ENCODE results near the gene CDKAL1.
"Not testable (repeated sequence)": the region's sequence is repeated elsewhere in the genome, so short reads cannot be mapped to it uniquely, and the experiment has no call there.

CDKAL1 gene

GRCh38 chr6:20599302-20600051 is 65.2 kb downstream of the CDKAL1 start:
- DNase-seq, result no peak

GRCh38 chr6:20600831-20601230 is 66.6 kb downstream of the CDKAL1 start:
- no peak for DNase-seq

- DNase-seq, result no peak
Observed at GRCh38 chr6:20604159-20604558, 69.9 kb downstream of the CDKAL1 start.

- no peak for DNase-seq
Observed at GRCh38 chr6:20605061-20605460, 70.8 kb downstream of the CDKAL1 start.

- DNase-seq, result no peak
Observed at GRCh38 chr6:20605581-20605980, 71.3 kb downstream of the CDKAL1 start.

GRCh38 chr6:20606831-20607230 is 72.6 kb downstream of the CDKAL1 start:
- DNase-seq, result no peak

- no peak for DNase-seq
Observed at GRCh38 chr6:20608356-20608755, 74.1 kb downstream of the CDKAL1 start.

- no peak for DNase-seq
Observed at GRCh38 chr6:20608905-20609304, 74.6 kb downstream of the CDKAL1 start.

- DNase-seq, result not testable (repeated sequence)
Observed at GRCh38 chr6:20609924-20610323, 75.7 kb downstream of the CDKAL1 start.

- peak; percentile 24 for DNase-seq
Observed at GRCh38 chr6:20610636-20611370, 76.5 kb downstream of the CDKAL1 start.

- DNase-seq, result not testable (repeated sequence)
Observed at GRCh38 chr6:20617537-20617936, 83.3 kb downstream of the CDKAL1 start.

- DNase-seq, result peak; percentile 57
Observed at GRCh38 chr6:20620043-20620442, 85.8 kb downstream of the CDKAL1 start.

- no peak for DNase-seq
Observed at GRCh38 chr6:20623761-20624160, 89.5 kb downstream of the CDKAL1 start.

- no peak for DNase-seq
Observed at GRCh38 chr6:20626165-20626564, 91.9 kb downstream of the CDKAL1 start.

GRCh38 chr6:20629509-20629908 is 95.3 kb downstream of the CDKAL1 start:
- no peak for DNase-seq

- DNase-seq, result no peak
Observed at GRCh38 chr6:20630136-20630535, 95.9 kb downstream of the CDKAL1 start.

- DNase-seq, result no peak
Observed at GRCh38 chr6:20630617-20631548, 96.6 kb downstream of the CDKAL1 start.

GRCh38 chr6:20631549-20631924 is 97.3 kb downstream of the CDKAL1 start:
- DNase-seq, result no peak

GRCh38 chr6:20632696-20633095 is 98.4 kb downstream of the CDKAL1 start:
- DNase-seq, result no peak

- no peak for DNase-seq
Observed at GRCh38 chr6:20633566-20634340, 99.5 kb downstream of the CDKAL1 start.

GRCh38 chr6:20639161-20639560 is 104.9 kb downstream of the CDKAL1 start:
- DNase-seq, result no peak

GRCh38 chr6:20640181-20640580 is 105.9 kb downstream of the CDKAL1 start:
- no peak for DNase-seq

- DNase-seq, result no peak
Observed at GRCh38 chr6:20642441-20642840, 108.2 kb downstream of the CDKAL1 start.

Measured in fibroblast of skin of right quadriceps (primary cell).